NCI-H2171 treated with DMSO at 0.1 percent for 48 hours (cell line): Measurements from ENCODE around the gene SETD1B.
"Not testable (repeated sequence)": the region's sequence is repeated elsewhere in the genome, so short reads cannot be mapped to it uniquely, and the experiment has no call there.

Experiments
- DNase-seq: peaks from one replicate; lab custom pipeline; 2025; lab: John Stamatoyannopoulos, UW

Gene SETD1B

GRCh38 chr12:121803861-121804416 lies at the start of gene SETD1B:
Gene SETD1B (plus strand): TSS chr12:121804009. CDS start chr12:121804738, 729 bp downstream.
- peak; percentile 59 for DNase-seq

GRCh38 chr12:121754836-121755235 lies 49.0 kb upstream of the SETD1B start:
- no peak for DNase-seq

- DNase-seq = no peak
Observed at GRCh38 chr12:121755591-121755990, 48.2 kb upstream of the SETD1B start.

- DNase-seq = not testable (repeated sequence)
Observed at GRCh38 chr12:121758536-121758935, 45.3 kb upstream of the SETD1B start.

- DNase-seq = no peak
Observed at GRCh38 chr12:121762269-121762668, 41.5 kb upstream of the SETD1B start.

- DNase-seq = peak; percentile 51
Observed at GRCh38 chr12:121764808-121765207, 39.0 kb upstream of the SETD1B start.

GRCh38 chr12:121765573-121765972 lies 38.2 kb upstream of the SETD1B start:
- DNase-seq = peak; percentile 69

GRCh38 chr12:121766290-121767039 lies 37.3 kb upstream of the SETD1B start:
- peak; percentile 25 for DNase-seq

GRCh38 chr12:121767525-121768016 lies 36.2 kb upstream of the SETD1B start:
- peak; percentile 98 for DNase-seq

GRCh38 chr12:121769297-121769830 lies 34.4 kb upstream of the SETD1B start:
- DNase-seq = no peak

GRCh38 chr12:121769831-121770301 lies 33.9 kb upstream of the SETD1B start:
- no peak for DNase-seq

- DNase-seq = no peak
Observed at GRCh38 chr12:121770388-121770787, 33.4 kb upstream of the SETD1B start.

- DNase-seq = no peak
Observed at GRCh38 chr12:121770813-121771625, 32.8 kb upstream of the SETD1B start.

GRCh38 chr12:121773011-121773777 lies 30.6 kb upstream of the SETD1B start:
- peak; percentile 68 for DNase-seq

- DNase-seq = no peak
Observed at GRCh38 chr12:121774968-121775474, 28.8 kb upstream of the SETD1B start.

- no peak for DNase-seq
Observed at GRCh38 chr12:121775501-121775900, 28.3 kb upstream of the SETD1B start.

- no peak for DNase-seq
Observed at GRCh38 chr12:121776190-121777098, 27.4 kb upstream of the SETD1B start.

- no peak for DNase-seq
Observed at GRCh38 chr12:121778567-121779421, 25.0 kb upstream of the SETD1B start.

GRCh38 chr12:121779422-121779895 lies 24.4 kb upstream of the SETD1B start:
- no peak for DNase-seq
